ENCODE measurements around the gene ISG20.
"Not testable (repeated sequence)": the region's sequence is repeated elsewhere in the genome, so short reads cannot be mapped to it uniquely, and the experiment has no call there.

ISG20 gene

GRCh38 chr15:88637436-88637835 lies 1.4 kb upstream of the ISG20 start:
- DNase-seq, result no peak

- no peak for DNase-seq
These were observed 783 bp upstream of the ISG20 start for GRCh38 chr15:88637841-88638625.

- DNase-seq, result no peak
These were observed 3.2 kb downstream of the ISG20 start for GRCh38 chr15:88641959-88642452.

- not testable (repeated sequence) for DNase-seq
These were observed 3.7 kb downstream of the ISG20 start for GRCh38 chr15:88642514-88642913.

GRCh38 chr15:88644741-88645140 lies 5.9 kb downstream of the ISG20 start:
- DNase-seq, result no peak

- no peak for DNase-seq
These were observed 6.6 kb downstream of the ISG20 start for GRCh38 chr15:88645171-88646087.

GRCh38 chr15:88646088-88646405 lies 7.2 kb downstream of the ISG20 start:
- no peak for DNase-seq

GRCh38 chr15:88646951-88647350 lies 8.1 kb downstream of the ISG20 start:
- no peak for DNase-seq

- peak; percentile 57 for DNase-seq
These were observed 8.7 kb downstream of the ISG20 start for GRCh38 chr15:88647351-88648105.

GRCh38 chr15:88648357-88649214 lies 9.8 kb downstream of the ISG20 start:
- DNase-seq, result peak; percentile 74

GRCh38 chr15:88649286-88649733 lies 10.5 kb downstream of the ISG20 start:
- peak; percentile 91 for DNase-seq

GRCh38 chr15:88649753-88650551 lies 11.1 kb downstream of the ISG20 start:
- DNase-seq, result no peak

- peak; percentile 58 for DNase-seq
These were observed 11.7 kb downstream of the ISG20 start for GRCh38 chr15:88650556-88650955.

GRCh38 chr15:88651136-88651732 lies 12.4 kb downstream of the ISG20 start:
- peak; percentile 54 for DNase-seq

- DNase-seq, result peak; percentile 56
These were observed 13.2 kb downstream of the ISG20 start for GRCh38 chr15:88651971-88652370.

- peak; percentile 58 for DNase-seq
These were observed 13.8 kb downstream of the ISG20 start for GRCh38 chr15:88652456-88653199.

GRCh38 chr15:88653200-88654064 lies 14.6 kb downstream of the ISG20 start:
- DNase-seq, result peak; percentile 56

GRCh38 chr15:88654430-88655102 lies 15.8 kb downstream of the ISG20 start:
- peak; percentile 52 for DNase-seq
